Measurements from ENCODE around the gene TEAD4.

DNA sequence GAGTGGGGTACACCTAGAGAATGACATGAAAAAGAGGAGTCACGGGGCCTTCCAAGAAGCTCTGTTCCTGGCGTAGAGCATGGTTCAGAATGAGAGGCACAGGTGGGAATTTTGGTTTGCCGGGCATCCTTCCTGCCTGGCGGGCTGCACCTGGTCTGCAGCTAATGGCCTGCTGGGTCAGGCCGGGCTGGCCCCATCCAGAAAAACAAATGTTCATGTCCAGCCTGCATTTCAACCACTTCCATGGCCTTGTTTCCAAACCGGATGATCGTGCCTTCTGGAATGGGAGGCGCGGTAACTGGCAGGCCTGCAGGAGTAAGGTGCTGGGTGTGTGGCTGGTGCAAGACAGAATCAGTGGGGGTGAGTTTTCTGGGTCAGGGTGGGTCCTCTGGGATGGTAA is 14.4 kb downstream of the TEAD4 start:
- TF ChIP-seq POLR2A (IDR thresholded peaks at IDR 0.05; ENCODE audit: low read depth, low read length): no peak
- TF ChIP-seq TAF1 (IDR thresholded peaks at IDR 0.05; ENCODE audit: borderline replicate concordance, low read depth, low read length): no peak

Measured in GM12892 (cell line).